Keratinocyte (primary cell): ENCODE measurements around the gene PSG2. TPM values are rescaled to one million over a fixed set of nuclear protein-coding genes. Genes with fewer than 3 reads are reported as not detected.
"Not testable (repeated sequence)": the region's sequence is repeated elsewhere in the genome, so short reads cannot be mapped to it uniquely, and the experiment has no call there.

Experiments used
- DNase-seq: peaks from one replicate; pipeline ENCODE4 v3.0.0-alpha.2; 2011; ENCODE audit warnings: low read depth, missing footprints, low spot score
- FAIRE-seq: peaks from 2 replicates; lab custom pipeline; 2011; peaks lifted over from hg19 to GRCh38; lab: Jason Lieb, UNC
- H2AFZ ChIP-seq: 2 replicates; pipeline ENCODE4 v1.6.0; 2012; ENCODE audit warnings: low read length, control low read depth, inconsistent platforms; ENCODE audit not compliant: control insufficient read depth
- H3K27ac ChIP-seq: 2 replicates; pipeline ENCODE4 v1.5.1; 2011; ENCODE audit warnings: low read length; ENCODE audit not compliant: control insufficient read depth, insufficient read depth
- H3K27me3 ChIP-seq: 3 replicates; pipeline ENCODE4 v1.6.0; 2011; ENCODE audit warnings: low read length; ENCODE audit not compliant: control insufficient read depth, insufficient read depth; ENCODE audit errors: extremely low read depth
- H3K36me3 ChIP-seq, 2 experiments: 2 replicates in 1 of 2; 3 replicates in 1 of 2; pipeline ENCODE4 v1.5.1; 2011; ENCODE audit warnings: low read length in 2 of 2, mild to moderate bottlenecking in 1 of 2; ENCODE audit not compliant: control insufficient read depth in 2 of 2, insufficient read depth in 2 of 2; ENCODE audit errors: extremely low read depth in 1 of 2
- H3K4me1 ChIP-seq: 3 replicates; pipeline ENCODE4 v1.5.1; 2011; ENCODE audit warnings: low read length; ENCODE audit not compliant: control insufficient read depth, insufficient read depth; ENCODE audit errors: extremely low read depth
- H3K4me2 ChIP-seq: 3 replicates; pipeline ENCODE4 v1.6.0; 2011; ENCODE audit warnings: low read depth, low read length; ENCODE audit not compliant: control insufficient read depth, insufficient read depth; ENCODE audit errors: extremely low read depth
- H3K4me3 ChIP-seq, 3 experiments: fragments of 200-600 bp in 1 of 3; sonication (generic) in 1 of 3; 2 replicates in 2 of 3; 3 replicates in 1 of 3; pipeline ENCODE4 v1.5.1; 2011 to 2016; ENCODE audit warnings: low read length in 3 of 3, mild to moderate bottlenecking in 3 of 3, control low read depth in 2 of 3, inconsistent platforms in 1 of 3, low read depth in 1 of 3, mixed read lengths in 1 of 3, mixed run types in 1 of 3, moderate library complexity in 1 of 3; ENCODE audit not compliant: control insufficient read depth in 2 of 3, insufficient read depth in 2 of 3; ENCODE audit errors: extremely low read depth in 1 of 3
- H3K79me2 ChIP-seq: 2 replicates; pipeline ENCODE4 v1.6.0; 2012; ENCODE audit warnings: low read length; ENCODE audit not compliant: control insufficient read depth, insufficient read depth
- H3K9ac ChIP-seq: 3 replicates; pipeline ENCODE4 v1.6.0; 2011; ENCODE audit warnings: low read length; ENCODE audit not compliant: control insufficient read depth, insufficient read depth; ENCODE audit errors: extremely low read depth
- H3K9me1 ChIP-seq: 3 replicates; pipeline ENCODE4 v1.6.0; 2011; ENCODE audit warnings: low read length; ENCODE audit not compliant: control insufficient read depth, insufficient read depth; ENCODE audit errors: extremely low read depth
- H3K9me3 ChIP-seq: 2 replicates; pipeline ENCODE4 v1.5.1; 2012; ENCODE audit warnings: low read depth, low read length; ENCODE audit not compliant: control insufficient read depth
- H4K20me1 ChIP-seq: 3 replicates; pipeline ENCODE4 v1.6.0; 2011; ENCODE audit warnings: low read length; ENCODE audit not compliant: control insufficient read depth, insufficient read depth; ENCODE audit errors: extremely low read depth
- dilution Hi-C: fragments of 300-500 bp; cut with MboI; formaldehyde crosslinking; loops from one replicate; pipeline ENCODE4 v1.7.0; 2020; ENCODE audit warnings: low sequenced_read_pairs; ENCODE audit not compliant: extremely low pct_ligation_motif_present
- polyA plus RNA-seq, 5 experiments: library from polyadenylated mRNA; depleted of rRNA in 3 of 5; stranded (reverse) in 3 of 5; stranded (forward) in 1 of 5; unstranded in 1 of 5; fragments of >200 nt; gene quantifications; 1 replicate in 1 of 5; 2 replicates in 3 of 5; 3 replicates in 1 of 5; pipeline versions ENCODE4 v1.2.1 to v1.2.3, GENCODE V29; 2011 to 2012; ENCODE audit warnings: missing spikeins in 2 of 5, low read depth in 1 of 5, low replicate concordance in 1 of 5

PSG2 gene
- polyA plus RNA-seq, 1 donor (not counting 4 experiments of a cell fraction or from before 2014, with no cell fraction given) = 0.09 TPM

DNA sequence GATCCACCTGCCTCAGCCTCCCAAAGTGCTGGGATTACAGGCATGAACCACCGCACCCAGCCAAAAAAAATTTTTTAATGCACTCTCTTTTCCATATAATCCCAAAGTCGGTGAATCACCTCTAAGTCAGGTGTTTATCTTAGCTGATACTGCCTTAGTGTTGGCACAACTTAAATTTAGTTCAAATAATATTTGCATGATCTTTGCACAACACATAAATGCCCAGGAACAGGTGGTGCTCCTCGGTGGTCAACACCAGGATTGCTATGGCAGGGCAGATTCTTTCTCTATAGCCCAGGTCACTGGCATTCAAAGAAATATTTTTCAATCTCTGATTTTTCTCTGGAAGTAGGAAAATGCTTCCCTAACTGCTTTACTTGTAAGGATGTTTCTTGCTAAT lies 33.9 kb upstream of the PSG2 start:
- H3K36me3 ChIP-seq, H3K9me3 ChIP-seq, H4K20me1 ChIP-seq, H3K79me2 ChIP-seq, H3K4me3 ChIP-seq, H3K9ac ChIP-seq, H3K27me3 ChIP-seq, dilution Hi-C loops, H3K27ac ChIP-seq, H2AFZ ChIP-seq, DNase-seq, FAIRE-seq, H3K4me2 ChIP-seq, H3K9me1 ChIP-seq: not testable (repeated sequence)
- H3K4me1 ChIP-seq = peaks cover 23% of the 10 kb centered on the region

GRCh38 chr19:43115548-43115947 lies 33.0 kb upstream of the PSG2 start:
- H3K9ac ChIP-seq, H3K27me3 ChIP-seq, H3K4me2 ChIP-seq, H3K9me1 ChIP-seq, H3K79me2 ChIP-seq, DNase-seq, H3K9me3 ChIP-seq, H3K4me3 ChIP-seq, H3K27ac ChIP-seq, H3K36me3 ChIP-seq, FAIRE-seq, H4K20me1 ChIP-seq, dilution Hi-C loops, H2AFZ ChIP-seq: not testable (repeated sequence)
- peaks cover 17% of the 10 kb centered on the region for H3K4me1 ChIP-seq

DNA sequence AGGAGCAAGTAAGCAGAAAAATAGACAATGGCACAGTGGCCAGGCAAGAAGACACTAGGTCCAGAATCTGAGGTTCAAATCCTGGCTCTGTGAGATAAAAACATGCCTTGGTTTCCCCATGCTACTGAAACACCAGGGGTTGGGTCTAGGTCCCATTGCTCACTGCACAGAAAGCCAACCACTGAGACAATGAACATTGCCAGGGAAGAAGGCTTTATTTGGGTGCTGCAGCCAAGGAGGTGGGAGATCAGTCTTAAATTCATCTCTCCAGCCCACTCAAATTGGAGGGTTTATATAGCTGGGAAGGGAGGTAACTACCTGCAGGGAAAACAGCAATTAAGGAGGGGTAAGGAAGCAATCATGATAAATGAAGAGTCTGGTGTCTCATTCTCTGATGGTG lies 32.6 kb upstream of the PSG2 start:
- H3K4me3 ChIP-seq, H3K9ac ChIP-seq, H3K27ac ChIP-seq, H4K20me1 ChIP-seq, H3K36me3 ChIP-seq, DNase-seq, dilution Hi-C loops, H3K9me3 ChIP-seq, H3K79me2 ChIP-seq, H3K27me3 ChIP-seq, H3K9me1 ChIP-seq, H2AFZ ChIP-seq, H3K4me2 ChIP-seq, FAIRE-seq: not testable (repeated sequence)
- peaks cover 18% of the 10 kb centered on the region for H3K4me1 ChIP-seq

- FAIRE-seq, H3K9me1 ChIP-seq, H3K27me3 ChIP-seq, H3K27ac ChIP-seq, DNase-seq, H3K9me3 ChIP-seq, H3K4me3 ChIP-seq, H3K9ac ChIP-seq, H3K4me2 ChIP-seq, H4K20me1 ChIP-seq, dilution Hi-C loops, H3K79me2 ChIP-seq, H3K36me3 ChIP-seq, H2AFZ ChIP-seq: not testable (repeated sequence)
- H3K4me1 ChIP-seq = peaks cover 15% of the 10 kb centered on the region
Observed at GRCh38 chr19:43114626-43115025, 32.1 kb upstream of the PSG2 start.

GRCh38 chr19:43107401-43107800 lies 24.9 kb upstream of the PSG2 start:
- H3K9me3 ChIP-seq, H3K4me1 ChIP-seq, H4K20me1 ChIP-seq, H3K79me2 ChIP-seq, H3K9me1 ChIP-seq, H3K36me3 ChIP-seq, DNase-seq, FAIRE-seq, H3K27ac ChIP-seq, H3K4me3 ChIP-seq, H2AFZ ChIP-seq, H3K4me2 ChIP-seq, dilution Hi-C loops, H3K27me3 ChIP-seq, H3K9ac ChIP-seq: not testable (repeated sequence)
